HG03159 (cell line): ENCODE data around the gene TMPRSS6.

Experiments
- ATAC-seq: cut with Tn5 transposase; IDR thresholded peaks from one replicate; pipeline ENCODE4 v1.9.1; 2021; ENCODE audit warnings: mild to moderate bottlenecking, moderate library complexity; ENCODE audit not compliant: unreplicated experiment

Gene TMPRSS6

DNA sequence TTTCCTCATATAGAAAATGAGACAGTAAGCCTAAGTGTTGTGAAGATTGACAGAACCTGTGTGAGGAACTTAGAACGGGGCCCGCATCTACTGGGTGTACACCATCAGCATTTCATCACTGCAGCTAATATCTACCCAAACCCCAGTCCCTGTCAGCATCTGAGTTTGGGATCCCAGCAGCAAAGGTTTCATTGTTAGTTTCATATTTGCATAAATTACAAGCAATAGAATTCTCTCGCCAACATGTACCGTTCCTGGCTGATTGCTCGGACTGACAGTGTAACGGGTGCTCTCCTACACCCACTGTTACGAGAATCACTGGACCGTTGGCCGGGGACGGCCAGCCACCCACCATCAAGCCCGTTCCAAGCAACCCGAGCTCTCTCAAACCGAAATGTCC is 10.4 kb upstream of the TMPRSS6 start:
- no peak for ATAC-seq

DNA sequence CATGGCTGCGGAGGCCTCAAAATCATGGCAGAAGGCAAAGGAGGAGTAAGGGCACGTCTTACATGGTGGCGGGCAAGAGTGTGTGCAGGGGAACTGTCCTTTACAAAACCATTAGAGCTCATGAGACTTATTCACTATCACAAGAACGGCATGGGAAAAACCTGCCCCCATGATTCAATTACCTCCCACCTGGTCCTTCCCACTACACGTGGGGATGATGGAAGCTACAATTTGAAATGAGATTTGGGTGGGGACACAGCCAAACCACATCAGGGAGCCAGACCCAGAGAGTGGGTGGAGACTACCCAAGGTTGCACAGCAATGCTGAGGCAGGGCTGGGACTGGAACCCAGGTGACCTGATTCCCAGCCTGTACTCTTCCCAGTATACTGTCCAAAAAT is 8.6 kb upstream of the TMPRSS6 start:
- no peak for ATAC-seq

DNA sequence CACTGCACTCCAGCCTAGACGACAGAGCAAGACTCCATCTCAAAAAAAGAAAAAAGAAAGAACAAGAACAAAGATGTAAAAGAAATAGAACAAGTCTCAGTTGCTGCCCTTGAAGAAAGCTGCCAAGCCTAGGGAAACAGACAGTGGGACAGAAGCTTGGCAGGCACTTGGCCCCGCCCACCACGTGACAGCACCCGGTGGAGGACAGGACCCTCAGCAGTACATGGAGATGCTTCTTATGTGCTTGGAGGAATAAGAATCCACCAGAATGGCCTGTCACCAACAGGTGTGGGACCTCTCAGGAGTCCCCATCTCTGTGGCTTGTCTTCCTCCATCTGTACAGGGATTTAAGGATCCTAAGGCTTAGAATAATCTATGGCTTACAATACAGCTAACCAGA is 7.6 kb upstream of the TMPRSS6 start:
- ATAC-seq = no peak

DNA sequence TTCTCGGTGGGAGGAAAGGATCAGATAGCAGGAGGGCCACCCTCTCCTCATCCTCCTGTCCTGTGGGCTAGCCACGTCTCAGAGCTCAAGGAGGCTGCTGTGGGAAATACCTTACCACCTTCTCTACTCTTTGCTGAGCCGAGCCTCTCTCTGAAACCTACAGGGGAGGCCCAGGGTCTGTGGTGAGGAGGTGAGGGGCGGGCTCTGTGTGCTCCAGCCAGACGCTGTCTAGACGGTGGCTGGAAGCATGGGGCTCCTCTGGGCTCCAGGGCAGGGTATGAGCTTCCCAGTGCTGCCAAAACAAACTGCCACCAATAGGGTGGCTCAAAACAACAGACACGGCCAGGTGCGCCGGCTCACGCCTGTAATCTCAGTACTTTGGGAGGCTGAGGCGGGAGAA is 5.5 kb upstream of the TMPRSS6 start:
- ATAC-seq = no peak

DNA sequence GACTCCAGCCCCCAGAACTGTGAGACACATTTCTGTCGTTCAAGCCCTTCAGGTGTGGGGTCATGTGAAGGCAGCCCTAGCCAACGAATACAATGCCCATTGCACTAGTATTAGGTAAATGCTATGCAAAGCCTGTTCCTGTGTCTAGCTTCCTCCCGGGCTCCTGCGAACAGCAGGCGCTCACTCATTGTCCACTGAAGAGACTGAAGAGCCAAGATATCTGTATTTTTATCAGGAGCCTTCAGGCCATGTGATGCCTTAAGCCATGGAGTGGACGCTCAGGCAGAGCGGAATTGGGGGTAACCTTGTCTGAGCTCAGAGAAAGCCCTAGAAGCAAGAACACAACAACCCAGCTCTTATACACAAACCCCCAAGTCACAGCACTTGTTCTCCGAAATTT is 4.2 kb upstream of the TMPRSS6 start:
- no peak for ATAC-seq

DNA sequence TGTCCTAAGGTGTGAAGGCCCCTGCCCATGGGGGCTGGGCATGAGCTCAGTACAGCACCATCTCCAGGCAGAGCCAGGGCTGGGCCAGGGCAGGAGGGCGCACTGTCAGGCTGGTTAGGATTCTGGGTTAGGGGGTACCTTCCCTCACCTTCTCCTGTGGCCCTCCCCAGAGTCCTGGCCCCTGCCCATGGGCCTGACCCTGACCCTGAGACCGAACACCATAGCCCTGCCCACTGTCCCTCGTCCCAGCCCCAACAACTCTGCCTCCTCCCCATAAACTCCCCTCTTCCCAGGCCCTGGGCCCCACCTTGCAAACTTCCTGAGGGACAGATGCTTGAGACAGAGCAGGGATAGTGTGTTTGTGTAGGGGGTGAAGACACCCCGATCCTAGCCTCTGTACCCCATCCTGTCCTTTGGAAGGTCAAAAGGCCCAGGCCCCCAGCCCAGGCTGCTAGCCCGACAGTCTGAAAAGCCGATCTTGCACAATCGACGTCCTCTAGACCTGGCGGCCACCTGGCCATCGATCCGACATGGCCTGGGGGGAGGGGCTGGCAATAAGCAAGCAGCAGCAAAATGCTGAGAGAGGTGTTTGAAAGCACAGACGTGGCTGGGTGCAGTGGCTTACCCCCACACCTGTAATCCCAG is 2.7 kb upstream of the TMPRSS6 start:
- no peak for ATAC-seq

DNA sequence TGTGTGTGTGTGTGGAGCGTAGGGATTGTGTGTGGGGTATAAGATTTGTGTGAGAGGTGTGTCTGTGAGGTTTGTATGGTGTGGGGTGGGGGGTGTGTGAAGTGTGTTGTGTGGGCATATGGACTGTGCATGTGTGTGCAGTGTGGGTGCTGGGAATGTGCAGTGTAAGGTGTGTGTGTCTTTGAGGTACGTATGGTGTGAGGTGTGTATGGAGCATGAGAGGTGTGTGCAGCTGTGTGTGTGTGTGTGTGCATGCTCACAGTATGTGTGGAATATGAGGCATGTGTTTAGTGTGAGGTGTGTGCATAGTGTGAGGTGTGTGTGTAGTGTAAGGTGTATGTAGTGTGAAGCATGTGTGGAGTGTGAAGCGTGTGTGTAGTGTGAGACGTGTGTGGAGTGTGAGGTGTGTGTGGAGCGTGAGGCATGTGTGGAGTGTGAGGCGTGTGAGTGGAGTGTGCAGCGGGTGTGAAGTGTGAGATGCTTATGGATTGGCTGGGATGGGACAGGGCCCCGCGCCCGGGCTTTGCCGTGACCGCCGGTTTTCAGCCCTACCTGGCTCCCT is 1.7 kb upstream of the TMPRSS6 start:
- ATAC-seq = no peak

DNA sequence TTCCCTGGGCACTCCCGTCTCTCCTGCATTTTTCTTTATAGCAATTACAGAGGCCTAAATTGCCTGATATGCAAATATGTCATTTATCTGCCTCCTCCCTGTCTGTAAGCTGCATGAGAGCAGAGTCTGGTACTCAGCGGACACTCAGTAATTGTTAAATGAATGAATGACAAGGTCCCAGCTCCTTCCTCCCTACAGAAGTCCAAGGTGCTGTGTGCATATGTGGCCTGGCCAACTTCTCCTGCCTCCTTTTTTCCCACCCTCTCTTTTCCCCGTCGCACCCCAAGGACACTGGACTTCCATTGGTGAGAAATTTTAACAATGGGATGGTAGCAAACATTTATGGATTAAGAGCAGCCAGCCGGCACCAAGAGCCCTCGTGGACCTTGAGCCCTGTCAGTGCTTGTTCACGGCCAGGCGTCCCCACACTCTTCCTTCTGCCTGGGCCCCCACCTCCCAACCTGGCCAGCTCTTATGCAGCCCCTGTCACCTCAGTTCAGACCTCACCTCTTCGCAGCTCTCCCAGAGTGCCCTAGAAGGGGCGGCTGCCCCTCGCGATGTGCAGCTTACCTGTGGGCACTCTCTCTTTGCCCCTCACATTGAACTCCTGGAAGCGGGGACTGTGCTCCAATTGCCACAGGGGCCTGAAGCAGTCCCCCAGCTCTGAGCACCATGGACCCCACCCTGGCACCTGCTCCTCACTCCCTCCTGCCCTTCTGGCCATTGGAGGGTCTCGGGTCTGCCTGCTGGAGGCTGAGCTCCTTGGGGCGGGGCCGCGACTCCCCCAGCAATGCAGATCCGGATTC is 1.5 kb downstream of the TMPRSS6 start:
- no peak for ATAC-seq

DNA sequence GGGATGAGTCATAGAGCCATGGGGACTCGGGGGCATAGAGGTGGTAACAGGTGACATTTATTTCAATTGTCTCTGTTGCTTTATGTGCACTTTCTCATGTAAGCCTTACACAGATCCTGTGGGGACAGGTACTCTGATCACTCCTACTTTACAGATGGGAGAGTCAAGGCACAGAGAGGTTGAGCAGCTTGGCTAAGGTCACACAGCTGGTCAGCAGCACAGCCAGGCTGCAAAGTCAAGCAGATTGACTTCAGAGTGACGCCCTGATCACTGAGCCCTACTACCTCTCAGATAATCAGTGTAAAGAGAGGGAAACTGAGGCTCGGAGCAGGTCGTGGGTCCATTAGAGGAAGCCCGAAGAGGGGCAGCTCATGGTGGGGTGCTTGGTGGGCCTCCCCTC is 3.5 kb downstream of the TMPRSS6 start:
- ATAC-seq = no peak

DNA sequence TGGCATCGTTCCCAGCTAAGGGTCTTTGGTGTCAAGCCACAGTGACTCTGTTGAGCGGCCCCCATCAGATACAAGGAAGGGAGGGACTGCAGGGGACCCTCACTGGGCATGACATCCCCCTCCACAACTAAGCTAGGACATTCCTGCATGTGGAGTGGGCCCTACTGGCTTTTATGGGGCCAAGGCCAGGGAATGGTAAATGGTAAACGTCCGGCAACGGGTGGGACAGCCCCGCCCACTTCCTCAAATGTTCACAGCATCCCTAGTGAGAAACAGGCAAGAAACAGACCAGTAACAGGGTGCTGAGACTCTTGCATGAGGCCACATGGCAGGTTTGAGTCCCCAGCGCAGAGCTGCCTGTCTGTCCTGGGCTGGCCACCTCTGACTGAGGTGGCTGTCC is 4.4 kb downstream of the TMPRSS6 start:
- no peak for ATAC-seq

DNA sequence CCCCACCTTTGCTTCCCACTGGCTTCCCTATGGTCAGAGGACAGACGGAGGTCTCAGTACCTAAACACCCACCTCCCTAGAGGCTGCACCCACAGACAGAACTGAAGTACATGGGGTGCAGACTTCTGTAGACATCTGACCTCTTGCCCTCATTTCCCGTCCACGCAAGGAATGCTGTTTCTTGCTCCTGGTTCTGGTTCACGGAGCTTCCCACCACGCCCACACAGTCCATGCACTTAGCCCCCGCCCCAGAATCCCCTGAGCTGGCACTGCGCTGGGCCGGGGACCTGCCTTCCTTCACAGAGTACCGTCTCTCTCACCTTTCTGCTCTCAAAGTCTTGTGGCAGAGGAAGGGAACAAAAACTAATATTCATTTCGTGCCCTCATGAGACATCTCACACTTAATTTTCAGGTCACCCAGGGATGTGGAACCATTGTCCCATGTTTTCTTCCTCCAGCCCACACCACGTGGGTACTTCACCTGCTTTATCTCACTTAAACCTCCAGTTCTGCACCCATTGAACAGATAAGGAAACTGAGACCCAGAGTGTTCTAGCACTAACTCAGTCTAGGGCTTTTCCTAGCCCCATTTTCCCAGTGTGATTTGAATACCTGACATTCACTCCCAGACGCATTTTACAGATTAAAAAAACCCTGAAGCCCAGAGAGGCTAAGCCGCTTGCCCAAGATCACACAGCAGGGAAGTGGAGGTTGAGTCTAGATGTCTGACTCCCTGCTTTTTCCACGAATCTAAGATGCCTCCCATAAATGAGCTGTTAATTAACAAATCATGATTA is 5.7 kb downstream of the TMPRSS6 start:
- no peak for ATAC-seq

DNA sequence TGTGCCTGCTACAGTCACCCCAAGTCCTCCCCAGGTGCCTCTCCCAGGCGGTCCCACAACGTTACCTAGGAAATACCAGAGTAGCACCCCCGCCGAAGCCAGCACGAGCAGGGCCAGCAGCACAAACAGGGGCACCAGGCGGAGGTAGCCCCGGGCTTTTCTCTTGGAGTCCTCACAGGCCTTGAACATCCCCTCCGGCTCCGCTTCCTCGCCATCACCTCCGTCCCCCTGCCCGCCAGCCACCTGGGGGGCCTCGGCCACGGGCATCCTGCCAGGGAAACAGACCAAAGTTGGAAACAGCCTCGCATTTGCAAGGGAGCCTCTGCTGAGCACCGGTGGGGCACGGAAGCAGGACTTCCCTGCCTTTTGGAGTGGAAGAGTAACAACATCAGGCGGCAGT is 6.4 kb downstream of the TMPRSS6 start:
- ATAC-seq = no peak

DNA sequence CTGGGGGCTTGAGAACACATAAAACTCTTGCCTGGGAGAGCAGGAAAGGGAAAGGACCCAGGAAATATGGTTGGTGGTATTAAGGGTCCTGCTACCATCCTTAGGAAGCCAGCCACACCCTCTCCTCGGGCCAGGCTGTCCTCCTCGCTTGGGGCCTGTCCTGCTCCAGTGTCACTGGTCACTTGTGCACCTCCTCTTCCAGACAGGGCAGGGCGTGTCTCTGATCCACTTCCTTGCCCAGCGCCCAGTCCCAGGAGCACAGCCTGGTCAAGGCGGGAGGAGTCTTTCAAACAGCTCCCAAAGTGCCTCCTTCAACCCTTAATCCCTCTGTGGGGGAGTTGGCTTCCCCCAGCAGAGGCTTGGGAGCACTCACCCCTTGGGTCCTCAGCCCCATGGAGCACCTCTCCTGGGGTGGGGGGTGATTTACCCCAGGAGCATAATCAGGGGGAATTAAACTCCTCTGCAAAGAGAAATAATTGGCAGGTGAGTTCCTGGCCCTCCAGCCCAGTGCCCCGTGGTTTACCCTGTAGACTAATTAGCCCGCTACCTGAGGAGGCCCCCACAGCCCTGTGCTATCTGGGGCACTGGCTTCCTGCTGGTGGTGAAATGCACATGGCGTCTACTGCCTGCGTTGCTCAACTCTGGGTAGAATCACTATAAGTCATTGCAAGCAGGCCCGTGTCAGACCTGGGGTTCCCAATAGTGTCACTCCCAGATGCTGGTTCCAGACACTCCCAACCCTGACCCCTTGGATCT is 8.0 kb downstream of the TMPRSS6 start:
- no peak for ATAC-seq

DNA sequence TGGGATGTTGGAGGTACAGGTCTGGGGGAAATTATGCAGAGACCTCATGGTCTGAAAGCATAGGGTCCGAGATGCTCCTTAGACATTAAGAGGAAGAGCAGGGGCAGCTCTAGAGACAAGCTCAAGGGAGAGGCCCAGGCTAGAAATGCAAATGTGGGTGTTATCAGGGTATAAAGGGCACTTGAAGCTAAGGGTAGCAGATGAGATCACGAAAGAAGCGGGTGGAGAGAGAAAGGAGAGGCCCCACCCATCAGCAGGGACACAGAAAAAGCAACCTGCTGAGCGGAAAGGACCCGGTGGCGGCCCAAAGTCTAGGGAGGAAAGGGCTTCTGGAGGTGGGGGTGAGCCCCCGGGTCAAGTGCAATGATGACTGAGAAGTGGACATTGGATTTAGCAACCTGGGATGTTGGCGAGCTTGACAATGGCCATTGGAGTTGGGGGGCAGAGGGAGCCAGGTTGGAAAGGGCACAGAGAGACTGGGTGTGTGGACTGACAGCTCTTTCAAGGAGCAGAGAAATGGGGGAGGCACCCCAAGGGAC is 8.9 kb downstream of the TMPRSS6 start:
- ATAC-seq = no peak

DNA sequence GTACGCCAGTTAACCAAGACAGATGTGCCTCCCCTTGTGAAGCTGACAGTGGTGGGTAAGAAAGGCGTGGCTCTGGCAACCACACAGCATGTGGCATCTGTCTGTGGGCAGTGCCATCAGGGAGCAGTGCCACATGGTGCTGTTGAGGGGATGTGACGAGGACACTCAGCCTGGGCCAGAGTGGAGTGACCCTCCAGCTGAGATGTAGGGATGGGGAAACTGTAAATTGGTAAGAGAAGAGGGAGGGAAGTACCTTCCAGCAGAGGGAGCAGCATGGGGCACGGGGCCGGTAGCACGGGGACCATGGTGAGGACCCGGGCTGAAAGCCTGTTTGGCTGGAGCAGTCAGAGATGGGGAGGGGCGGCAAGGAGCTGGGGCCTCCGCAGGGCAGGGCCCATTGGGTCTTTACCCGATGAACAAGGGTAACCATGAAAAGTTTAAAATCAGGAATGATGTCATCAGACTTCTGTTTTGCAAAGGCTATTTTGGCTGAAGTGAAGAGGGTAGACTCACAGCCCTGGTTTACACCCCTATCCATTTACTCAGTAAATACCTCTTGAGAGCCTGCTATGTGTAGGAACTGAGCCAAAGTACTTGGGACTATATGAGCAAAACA is 10.4 kb downstream of the TMPRSS6 start:
- no peak for ATAC-seq

DNA sequence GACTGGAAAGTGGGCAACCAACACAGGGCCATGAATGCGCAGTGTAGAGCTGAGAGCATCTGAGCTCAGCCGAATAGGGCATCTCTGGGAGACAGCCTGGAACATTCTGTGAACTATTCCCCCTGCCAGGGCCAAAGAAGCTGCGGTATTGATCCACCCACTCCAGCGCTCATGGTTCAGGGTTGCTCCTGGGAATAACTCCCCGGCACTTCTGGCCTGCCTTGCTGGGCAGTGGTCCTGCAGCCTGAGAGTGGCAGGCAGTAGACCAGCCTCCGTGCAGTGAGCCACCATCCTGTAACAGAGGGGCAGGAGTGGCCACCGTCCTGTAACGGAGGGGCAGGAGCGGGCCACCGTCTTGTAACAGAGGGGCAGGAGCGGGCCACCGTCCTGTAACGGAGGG is 12.2 kb downstream of the TMPRSS6 start:
- ATAC-seq = no peak

DNA sequence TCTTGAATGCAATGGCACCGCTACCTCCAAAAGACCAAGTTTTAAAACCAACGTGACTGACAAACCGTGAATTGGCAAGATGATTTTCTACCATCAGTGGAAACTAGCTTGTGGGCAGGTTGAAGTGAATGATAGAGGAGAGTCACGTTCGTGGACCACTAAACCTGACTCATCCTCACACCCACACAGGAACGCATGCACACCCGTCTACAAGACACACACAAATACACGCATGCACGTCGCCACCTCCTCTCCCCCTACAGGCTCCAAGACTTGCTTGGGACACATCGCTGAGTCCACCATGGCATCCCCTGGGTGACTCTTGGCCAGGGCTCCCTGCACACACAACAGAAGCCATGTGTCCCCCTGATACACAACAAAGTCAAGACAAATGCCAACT is 14.4 kb downstream of the TMPRSS6 start:
- no peak for ATAC-seq

DNA sequence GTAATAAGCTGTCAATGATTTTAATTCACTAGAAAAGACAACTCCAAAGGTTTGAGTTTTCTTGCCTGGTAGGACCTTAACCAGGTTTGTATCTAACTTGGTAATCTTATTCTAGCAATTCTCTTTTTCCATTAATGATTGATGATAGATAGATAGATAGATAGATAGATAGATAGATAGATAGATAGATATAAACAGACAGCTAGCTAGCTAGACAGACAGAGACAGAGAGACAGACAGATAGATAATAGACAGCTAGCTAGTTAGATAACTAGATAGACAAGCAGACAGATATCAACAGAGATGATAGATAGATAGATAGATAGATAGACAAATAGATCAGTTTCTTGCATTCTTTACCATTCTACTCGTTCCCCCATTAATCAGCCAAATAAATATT is 15.3 kb downstream of the TMPRSS6 start:
- no peak for ATAC-seq

DNA sequence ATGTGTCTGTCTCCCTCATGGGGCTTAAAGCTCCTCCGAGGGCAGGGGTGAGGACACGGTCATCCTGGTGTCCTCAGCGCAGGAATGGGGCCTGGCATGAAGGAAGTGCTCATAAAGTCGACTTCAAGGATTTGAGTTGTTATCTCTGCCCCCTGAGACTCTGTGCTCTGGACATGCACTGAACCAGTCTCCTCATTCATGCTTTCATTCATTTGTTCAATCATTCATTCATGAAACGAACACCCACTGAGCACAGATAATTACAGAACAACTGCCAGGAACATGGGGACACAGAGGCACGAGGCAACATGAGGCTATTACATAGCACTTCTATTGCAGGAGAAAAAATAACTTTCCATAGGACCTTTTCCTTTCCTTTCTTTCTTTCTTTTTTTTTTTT is 16.5 kb downstream of the TMPRSS6 start:
- no peak for ATAC-seq

DNA sequence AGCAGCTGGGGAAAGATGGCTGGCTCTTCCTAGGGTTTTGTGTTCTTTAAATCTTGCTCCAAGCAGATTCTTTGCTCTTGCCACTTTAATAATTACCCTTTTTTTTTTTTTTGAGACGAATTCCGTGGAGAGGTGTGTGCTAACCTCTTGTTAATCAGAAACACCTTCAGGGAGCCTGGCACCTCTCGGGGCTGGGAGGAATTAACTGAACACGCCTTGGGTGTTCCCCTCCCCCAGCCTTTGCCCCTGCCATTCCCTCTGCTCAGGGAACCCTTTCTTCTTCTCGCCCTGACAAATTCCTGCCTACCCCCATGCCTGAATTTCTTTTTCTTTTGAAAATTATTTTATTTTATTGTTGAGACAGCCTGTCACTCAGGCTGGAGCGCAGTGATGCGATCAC is 17.5 kb downstream of the TMPRSS6 start:
- no peak for ATAC-seq
